GM13976 (cell line): Measurements from ENCODE around the gene ATL1.

Source experiments
- DNase-seq: peaks from one replicate; pipeline ENCODE4 v3.0.0; 2012; ENCODE audit warnings: low spot score
- CTCF ChIP-seq: IDR thresholded peaks from 2 replicates; pipeline ENCODE4 v1.5.1; 2012; ENCODE audit warnings: borderline replicate concordance, mild to moderate bottlenecking; ENCODE audit not compliant: insufficient read depth; ENCODE audit errors: extremely low read depth, missing control alignments, control extremely low read depth
- in situ Hi-C: fragments of 300-500 bp; cut with MboI; formaldehyde crosslinking; loops from one replicate; pipeline ENCODE4 v1.12.0; 2022; ENCODE audit warnings: low sequenced_read_pairs, mixed read lengths, inconsistent platforms; ENCODE audit not compliant: unreplicated experiment

The ATL1 gene

GRCh38 chr14:50599700-50600444 is 39.9 kb downstream of the ATL1 start:
- DNase-seq = peak; percentile 33
- in situ Hi-C loops = loop anchor here (25.0 kb wide), 1 partner anchor 262 kb away; the partner anchor contains the start of gene ABHD12B
- peak; percentile 39 for TF ChIP-seq CTCF

- no peak for DNase-seq
- no peak for TF ChIP-seq CTCF
- in situ Hi-C loops = loop anchor here (25.0 kb wide), 1 partner anchor 261 kb away; the partner anchor contains the start of gene ABHD12B
Observed at GRCh38 chr14:50600849-50601248, 40.9 kb downstream of the ATL1 start.

- no peak for TF ChIP-seq CTCF
- no peak for DNase-seq
- in situ Hi-C loops = loop anchor here (25.0 kb wide), 1 partner anchor 261 kb away; the partner anchor contains the start of gene ABHD12B
Observed at GRCh38 chr14:50601394-50601793, 41.4 kb downstream of the ATL1 start.

GRCh38 chr14:50602035-50602434 is 42.1 kb downstream of the ATL1 start:
- no peak for DNase-seq
- in situ Hi-C loops = loop anchor here (25.0 kb wide), 1 partner anchor 260 kb away; the partner anchor contains the start of gene ABHD12B
- TF ChIP-seq CTCF = no peak

GRCh38 chr14:50603565-50603964 is 43.6 kb downstream of the ATL1 start:
- DNase-seq = no peak
- in situ Hi-C loops = loop anchor here (25.0 kb wide), 1 partner anchor 259 kb away; the partner anchor contains the start of gene ABHD12B

GRCh38 chr14:50605766-50606165 is 45.8 kb downstream of the ATL1 start:
- TF ChIP-seq CTCF = no peak
- in situ Hi-C loops = loop anchor here (25.0 kb wide), 1 partner anchor 257 kb away; the partner anchor contains the start of gene ABHD12B
- no peak for DNase-seq

More at GRCh38 chr14:50603565-50603964, 43.6 kb downstream of the ATL1 start:
- TF ChIP-seq CTCF = no peak
